Activated naive CD4-positive, alpha-beta T cell treated with anti-CD3 and anti-CD28 coated beads for 36 hours (primary cell): Measurements from ENCODE around the gene FUOM. TPM values are rescaled to one million over a fixed set of nuclear protein-coding genes. Genes with fewer than 3 reads are reported as not detected.
"Not testable (repeated sequence)": the region's sequence is repeated elsewhere in the genome, so short reads cannot be mapped to it uniquely, and the experiment has no call there.

Source experiments
- CTCF ChIA-PET: fragments of 350-600 bp; sonication (Branson Sonifier 250); formaldehyde crosslinking; loops from one replicate; lab custom pipeline; 2021; ENCODE audit warnings: antibody characterized with exemption; lab: Charles Lee
- DNase-seq: peaks from one replicate; pipeline ENCODE4 v3.0.0-alpha.2; 2020
- H3K27ac Mint-ChIP-seq: one replicate; pipeline ENCODE4 v1.8.0; 2021; ENCODE audit warnings: mild to moderate bottlenecking, mixed read lengths
- H3K27me3 Mint-ChIP-seq: one replicate; pipeline ENCODE4 v1.8.0; 2021; ENCODE audit warnings: low read depth, mixed read lengths
- H3K36me3 Mint-ChIP-seq: one replicate; pipeline ENCODE4 v1.8.0; 2021; ENCODE audit warnings: low read depth, mixed read lengths
- H3K4me1 Mint-ChIP-seq: one replicate; pipeline ENCODE4 v1.8.0; 2021; ENCODE audit warnings: low read depth, mixed read lengths
- H3K4me3 Mint-ChIP-seq: one replicate; pipeline ENCODE4 v1.8.0; 2021; ENCODE audit warnings: mild to moderate bottlenecking, moderate library complexity, mixed read lengths
- H3K9me3 Mint-ChIP-seq: one replicate; pipeline ENCODE4 v1.8.0; 2021; ENCODE audit warnings: mixed read lengths
- intact Hi-C: fragments of 100-400 bp; cut with micrococcal nuclease; formaldehyde crosslinking; loops from one replicate; pipeline ENCODE4 v1.15.1; 2023
- total RNA-seq, 2 experiments: library from RNA; stranded (reverse); gene quantifications; one replicate each; pipeline ENCODE4 v1.2.3, GENCODE V29; 2021

The FUOM gene
- total RNA-seq, 2 experiments from 2014 or later = 29.9 to 34.9 TPM

DNA sequence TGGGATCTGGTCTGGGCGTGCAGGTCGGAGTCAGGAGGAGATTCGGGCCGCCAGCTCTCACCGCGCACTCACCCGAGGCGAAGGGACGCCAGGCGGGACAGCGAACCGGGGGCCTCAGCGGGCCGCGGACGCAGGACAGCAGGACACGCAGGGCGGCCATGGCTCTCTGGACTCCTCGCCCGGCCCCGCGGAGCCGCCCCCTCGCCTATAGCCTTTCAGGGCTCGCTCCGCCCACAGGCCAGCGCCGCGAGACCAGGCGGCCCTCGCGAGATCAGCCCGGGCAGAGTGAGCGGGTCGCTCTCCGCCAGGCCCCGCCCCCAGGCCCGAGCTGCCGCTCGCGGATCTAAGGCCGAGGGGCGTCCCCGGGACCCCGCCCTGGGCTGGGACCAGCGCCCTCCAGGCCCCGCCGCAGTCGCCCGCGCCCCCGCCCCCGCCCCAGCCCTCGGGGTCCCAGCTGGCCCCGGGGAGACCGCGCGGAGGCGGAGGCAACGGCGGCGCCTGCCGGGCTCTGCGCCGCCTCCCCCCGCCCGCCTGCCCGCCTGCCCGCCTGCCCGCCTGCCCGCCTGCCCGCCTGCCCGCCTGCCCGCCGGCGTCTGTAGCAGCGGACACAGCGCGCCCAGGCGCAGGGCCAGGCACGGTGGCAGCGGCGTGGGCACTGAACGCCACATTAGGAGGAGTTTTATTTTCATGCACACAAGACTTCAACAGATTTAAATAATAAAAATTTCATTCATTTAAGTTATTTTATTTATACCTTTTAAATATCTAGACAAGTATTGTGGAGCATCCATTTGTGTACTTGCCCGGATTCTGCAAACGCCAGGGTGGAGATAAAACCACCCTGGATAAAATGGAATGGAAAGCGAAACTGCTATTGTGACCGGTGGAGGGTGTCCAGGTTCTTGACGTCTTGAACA, 15.6 kb upstream of the FUOM start, which contains the start of gene ECHS1:
ECHS1 (minus strand) TSS at position 181 of the 917 bp plus-strand sequence; CDS start at position 160, 21 bp downstream.
- no peaks in the 10 kb centered on the region for H3K9me3 Mint-ChIP-seq
- intact Hi-C loops = loop anchor here (1.0 to 5.0 kb wide), 4 partner anchors 16 to 46 kb away; partner anchors contain the start of gene MTG1
- H3K4me1 Mint-ChIP-seq = peaks cover 13% of the 10 kb centered on the region
- no peaks in the 10 kb centered on the region for H3K27me3 Mint-ChIP-seq
- H3K4me3 Mint-ChIP-seq = peak within 1 kb of the TSS; percentile 77
- DNase-seq = peak; percentile 96
- CTCF ChIA-PET = no interaction called here
- H3K36me3 Mint-ChIP-seq = no peaks in the 10 kb centered on the region
- no peak within 1 kb of the TSS for H3K27ac Mint-ChIP-seq

GRCh38 chr10:133372507-133372906, 14.7 kb upstream of the FUOM start:
- CTCF ChIA-PET = no interaction called here
- intact Hi-C loops = loop anchor here (5.0 kb wide), 1 partner anchor 45 kb away; no protein-coding TSS in a partner anchor

GRCh38 chr10:133370030-133370786, 12.4 kb upstream of the FUOM start:
- intact Hi-C loops = loop anchor here (5.0 kb wide), 1 partner anchor 43 kb away; no protein-coding TSS in a partner anchor

More at GRCh38 chr10:133372507-133372906, 14.7 kb upstream of the FUOM start:
- no peaks in the 10 kb centered on the region for H3K9me3 Mint-ChIP-seq
- peak overlapping the region; percentile 71 for H3K4me3 Mint-ChIP-seq
- H3K36me3 Mint-ChIP-seq = peaks cover 2% of the 10 kb centered on the region
- H3K27me3 Mint-ChIP-seq = no peaks in the 10 kb centered on the region
- H3K4me1 Mint-ChIP-seq = peaks cover 10% of the 10 kb centered on the region
- no peak for DNase-seq
- H3K27ac Mint-ChIP-seq = no peak overlapping the region

GRCh38 chr10:133368153-133368552, 10.3 kb upstream of the FUOM start:
- Mint-ChIP-seq H3K27ac (no peak overlapping the region), H3K27me3 (no peaks in the 10 kb centered on the region), H3K36me3 (peaks cover 2% of the 10 kb centered on the region), H3K9me3 (no peaks in the 10 kb centered on the region), H3K4me1 (peaks cover 8% of the 10 kb centered on the region), H3K4me3 (no peak overlapping the region)
- no peak for DNase-seq
- intact Hi-C loops = no loop called here
- CTCF ChIA-PET = interaction anchor here (1.1 kb wide), 1 partner anchor 39 kb away, joined by 3 read pairs; no protein-coding TSS in a partner anchor

More at GRCh38 chr10:133370030-133370786, 12.4 kb upstream of the FUOM start:
- Mint-ChIP-seq H3K27ac (no peak overlapping the region), H3K27me3 (no peaks in the 10 kb centered on the region), H3K4me3 (no peak overlapping the region), H3K4me1 (peaks cover 10% of the 10 kb centered on the region), H3K9me3 (no peaks in the 10 kb centered on the region), H3K36me3 (peaks cover 2% of the 10 kb centered on the region)
- no peak for DNase-seq
- CTCF ChIA-PET = interaction anchor here (0.9 kb wide), 1 partner anchor 40 kb away, joined by 4 read pairs; no protein-coding TSS in a partner anchor

DNA sequence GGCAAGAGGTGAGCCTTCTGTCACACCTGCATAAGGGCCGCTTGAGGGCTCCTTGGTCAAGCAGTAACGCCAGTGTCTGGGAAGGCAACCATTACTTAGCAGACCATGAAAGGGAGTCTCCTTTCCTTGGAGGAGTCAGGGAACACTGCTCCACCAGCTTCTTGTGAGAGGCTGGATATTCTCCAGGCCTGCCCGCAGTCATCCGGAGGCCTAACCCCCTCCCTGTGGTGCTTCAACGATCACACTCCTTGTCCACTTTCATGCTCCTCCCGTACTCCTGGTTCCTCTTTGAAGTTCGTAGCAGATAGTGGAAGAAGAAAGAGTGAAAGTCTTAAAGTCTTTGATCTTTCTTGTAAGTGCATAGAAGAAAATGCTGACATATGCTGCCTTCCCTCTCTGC, 9.6 kb upstream of the FUOM start:
- intact Hi-C loops, H3K27ac Mint-ChIP-seq, H3K36me3 Mint-ChIP-seq, H3K4me1 Mint-ChIP-seq, H3K9me3 Mint-ChIP-seq, H3K27me3 Mint-ChIP-seq, DNase-seq, H3K4me3 Mint-ChIP-seq: not testable (repeated sequence)
- CTCF ChIA-PET = interaction anchor here (1.1 kb wide), 1 partner anchor 38 kb away, joined by 3 read pairs; no protein-coding TSS in a partner anchor

DNA sequence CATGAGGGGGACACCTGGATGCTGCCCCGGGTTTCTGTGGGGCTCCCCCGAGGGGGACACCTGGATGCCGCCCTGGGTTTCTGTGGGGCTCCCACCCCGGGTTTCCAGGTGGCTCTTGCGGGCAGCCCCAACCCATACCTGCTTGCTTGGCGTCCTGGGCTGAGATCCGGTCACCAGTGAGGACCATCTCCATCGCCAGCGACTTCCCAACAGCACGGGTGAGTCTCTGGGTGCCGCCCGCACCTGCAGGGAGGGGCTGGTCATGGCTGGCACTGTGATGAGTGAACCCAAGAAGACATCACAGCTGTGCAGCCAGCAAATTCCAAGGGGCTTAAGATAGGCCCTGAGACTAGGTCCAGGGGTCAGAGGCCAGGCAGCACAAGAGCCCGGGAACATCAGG, 8.9 kb upstream of the FUOM start:
- H3K4me1 Mint-ChIP-seq = peaks cover 4% of the 10 kb centered on the region
- H3K36me3 Mint-ChIP-seq = peaks cover 5% of the 10 kb centered on the region
- H3K27ac Mint-ChIP-seq = no peak overlapping the region
- no peak for DNase-seq
- CTCF ChIA-PET = no interaction called here
- no peaks in the 10 kb centered on the region for H3K27me3 Mint-ChIP-seq
- intact Hi-C loops = no loop called here
- H3K9me3 Mint-ChIP-seq = no peaks in the 10 kb centered on the region
- H3K4me3 Mint-ChIP-seq = no peak overlapping the region

DNA sequence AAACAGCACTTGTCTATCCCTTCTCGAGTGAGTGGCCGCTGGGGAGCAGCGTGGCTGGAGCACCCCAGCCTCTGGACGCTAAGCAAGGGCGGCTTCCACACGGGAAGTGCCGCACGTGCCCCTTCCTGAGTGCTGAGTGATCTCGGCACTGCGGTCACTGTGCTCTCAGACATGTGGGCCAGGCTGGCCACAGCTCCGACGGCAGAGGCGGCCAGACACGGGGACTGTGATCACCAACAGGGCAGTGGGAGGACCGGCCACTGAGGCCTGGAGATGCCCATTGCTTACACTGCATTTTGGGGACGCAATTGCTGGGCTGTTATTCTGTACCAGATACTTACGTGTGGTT, 8.3 kb upstream of the FUOM start:
- H3K4me3 Mint-ChIP-seq = no peak overlapping the region
- H3K4me1 Mint-ChIP-seq = peaks cover 4% of the 10 kb centered on the region
- intact Hi-C loops = no loop called here
- no peak overlapping the region for H3K27ac Mint-ChIP-seq
- H3K36me3 Mint-ChIP-seq = peaks cover 5% of the 10 kb centered on the region
- no peaks in the 10 kb centered on the region for H3K9me3 Mint-ChIP-seq
- no peak for DNase-seq
- H3K27me3 Mint-ChIP-seq = no peaks in the 10 kb centered on the region
- CTCF ChIA-PET = no interaction called here

GRCh38 chr10:133365461-133366129, 7.8 kb upstream of the FUOM start:
- DNase-seq = no peak
- intact Hi-C loops = no loop called here
- peaks cover 4% of the 10 kb centered on the region for H3K4me1 Mint-ChIP-seq
- no peaks in the 10 kb centered on the region for H3K27me3 Mint-ChIP-seq
- CTCF ChIA-PET = no interaction called here
- H3K4me3 Mint-ChIP-seq = no peak overlapping the region
- no peaks in the 10 kb centered on the region for H3K9me3 Mint-ChIP-seq
- peaks cover 5% of the 10 kb centered on the region for H3K36me3 Mint-ChIP-seq
- H3K27ac Mint-ChIP-seq = no peak overlapping the region

DNA sequence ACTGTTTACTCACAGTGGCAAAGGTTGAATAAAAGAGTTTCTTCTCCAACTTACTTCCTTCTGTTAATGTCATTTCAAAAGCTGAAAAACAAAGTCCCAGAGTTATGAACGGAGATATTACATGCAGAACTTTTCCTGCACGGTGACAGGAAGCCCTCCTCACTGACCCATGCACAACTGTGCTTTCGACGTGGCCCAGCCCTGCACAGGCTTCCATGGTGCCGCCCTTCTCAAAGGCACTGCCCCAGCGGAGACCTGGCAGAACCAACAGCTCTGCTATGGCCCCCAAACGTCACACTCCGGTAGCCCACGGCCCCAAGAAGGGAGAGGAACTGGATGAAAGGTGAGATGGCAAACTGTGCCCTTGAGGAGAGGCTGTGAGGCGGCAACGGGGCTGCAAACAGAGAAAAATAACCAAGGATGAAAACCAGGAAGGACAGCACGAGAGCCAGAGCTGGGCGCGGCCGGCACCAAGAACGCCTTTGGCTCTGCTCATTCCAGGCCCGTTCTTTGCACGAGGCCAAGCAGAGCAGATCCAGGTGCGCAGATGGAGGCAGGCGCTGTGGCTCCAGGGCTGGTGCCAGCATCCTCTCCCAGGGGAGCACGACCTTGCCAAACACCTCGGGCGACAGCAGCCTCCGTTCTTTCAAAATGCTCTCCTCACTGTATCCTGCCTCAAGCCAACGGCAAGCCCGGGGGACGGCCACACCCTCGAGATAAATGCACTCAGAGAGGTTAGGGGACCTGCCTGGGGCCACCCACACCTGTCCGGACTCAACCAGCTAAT, 7.0 kb upstream of the FUOM start:
- H3K27ac Mint-ChIP-seq = no peak overlapping the region
- CTCF ChIA-PET = no interaction called here
- H3K4me1 Mint-ChIP-seq = peaks cover 4% of the 10 kb centered on the region

DNA sequence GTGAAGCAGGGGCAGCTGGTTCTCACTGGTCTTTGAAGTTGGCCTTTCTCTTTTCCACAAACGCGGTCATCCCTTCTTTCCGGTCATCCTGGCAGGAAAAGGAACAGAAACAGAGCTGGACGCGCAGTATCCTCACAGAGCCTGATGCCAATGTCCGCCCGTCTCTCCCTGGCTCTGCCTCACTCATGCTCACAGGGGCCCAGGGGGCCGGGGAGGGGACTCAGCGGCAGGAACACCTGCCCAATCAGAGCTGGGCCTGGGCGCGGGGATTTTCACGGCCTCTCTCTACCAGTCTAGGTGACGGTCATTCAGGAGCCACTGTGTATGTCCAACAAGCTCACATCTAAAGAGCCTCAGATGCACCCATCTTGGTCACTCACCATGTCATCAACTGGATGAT, 5.0 kb upstream of the FUOM start:
- H3K4me1 Mint-ChIP-seq = no peaks in the 10 kb centered on the region
- peaks cover 4% of the 10 kb centered on the region for H3K36me3 Mint-ChIP-seq
- no peak overlapping the region for H3K27ac Mint-ChIP-seq
- DNase-seq = no peak
- intact Hi-C loops = no loop called here
- no peak overlapping the region for H3K4me3 Mint-ChIP-seq
- no peaks in the 10 kb centered on the region for H3K9me3 Mint-ChIP-seq
- CTCF ChIA-PET = no interaction called here
- H3K27me3 Mint-ChIP-seq = no peaks in the 10 kb centered on the region

More for the DNA sequence above, 7.0 kb upstream of the FUOM start:
- intact Hi-C loops = no loop called here
- no peak overlapping the region for H3K4me3 Mint-ChIP-seq
- peaks cover 5% of the 10 kb centered on the region for H3K36me3 Mint-ChIP-seq
- DNase-seq = no peak
- no peaks in the 10 kb centered on the region for H3K9me3 Mint-ChIP-seq
- H3K27me3 Mint-ChIP-seq = no peaks in the 10 kb centered on the region

DNA sequence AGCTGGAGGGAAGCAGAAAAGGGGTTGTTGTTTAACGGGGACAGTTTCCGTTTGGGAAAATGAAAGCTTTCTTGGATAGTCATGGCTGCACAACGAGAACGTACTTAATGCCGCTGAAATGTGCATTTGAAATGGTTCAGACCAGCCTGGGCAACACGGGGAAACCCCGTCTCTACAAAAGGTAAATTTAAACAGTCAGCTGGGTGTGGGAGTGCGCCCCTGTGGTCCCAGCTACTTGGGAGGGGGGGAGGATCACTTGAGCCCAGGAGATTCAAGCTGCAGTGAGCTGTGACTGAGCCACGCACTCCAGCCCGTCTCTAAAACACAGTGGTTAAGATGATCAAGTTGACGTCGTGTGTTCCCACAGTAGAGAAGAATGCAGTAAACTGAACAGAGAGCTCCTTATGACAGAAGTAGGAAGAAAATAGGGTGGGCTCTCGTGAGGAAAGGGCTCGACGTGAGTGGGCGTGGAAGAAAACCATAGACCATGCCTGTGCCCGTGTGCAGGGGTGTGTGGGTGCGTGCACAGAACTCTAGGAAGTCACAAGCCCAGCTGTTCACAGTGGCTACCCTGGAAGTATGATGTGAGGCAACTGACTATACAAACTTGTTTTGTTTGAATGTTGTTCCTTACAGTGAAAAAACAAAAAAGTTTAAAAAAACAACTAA, 4.1 kb upstream of the FUOM start:
- Mint-ChIP-seq H3K4me3 (no peak overlapping the region), H3K4me1 (no peaks in the 10 kb centered on the region), H3K9me3 (no peaks in the 10 kb centered on the region), H3K27me3 (no peaks in the 10 kb centered on the region), H3K36me3 (peaks cover 3% of the 10 kb centered on the region), H3K27ac (no peak overlapping the region)
- CTCF ChIA-PET = interaction anchor here (0.9 to 1.2 kb wide), 2 partner anchors 33 to 43 kb away, joined by 3 to 4 read pairs; no protein-coding TSS in a partner anchor
- intact Hi-C loops = no loop called here
- no peak for DNase-seq
